ENCODE data around the gene SEC31B. TPM values are rescaled to one million over a fixed set of nuclear protein-coding genes. Genes with fewer than 3 reads are reported as not detected.

Gene SEC31B
- total RNA-seq, 4 donors from 2014 or later: 9.3 to 36.9 (median 12.7) TPM

DNA sequence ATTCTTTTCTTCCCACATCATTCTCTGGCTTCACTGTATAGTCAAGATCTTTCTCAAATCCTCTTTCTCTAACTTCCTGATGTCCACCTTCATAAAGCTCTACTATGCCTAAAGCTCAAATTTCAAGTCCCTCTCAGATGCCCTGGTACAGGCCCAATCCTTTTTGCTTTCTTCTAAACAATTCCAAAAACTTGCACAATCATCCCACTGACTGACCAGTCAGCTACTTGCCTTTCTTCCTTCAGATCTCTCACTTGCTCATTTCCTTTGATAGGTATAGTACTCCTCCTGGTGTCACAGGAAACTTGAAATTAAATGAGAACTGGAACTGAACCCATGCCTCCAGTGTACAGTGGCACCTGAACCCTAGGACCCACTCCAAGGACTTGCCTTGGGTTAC, 18.2 kb downstream of the SEC31B start:
- H3K4me3 ChIP-seq: no peak overlapping the region
- no peak for DNase-seq (ENCODE audit: low spot score in 2 of 2)

DNA sequence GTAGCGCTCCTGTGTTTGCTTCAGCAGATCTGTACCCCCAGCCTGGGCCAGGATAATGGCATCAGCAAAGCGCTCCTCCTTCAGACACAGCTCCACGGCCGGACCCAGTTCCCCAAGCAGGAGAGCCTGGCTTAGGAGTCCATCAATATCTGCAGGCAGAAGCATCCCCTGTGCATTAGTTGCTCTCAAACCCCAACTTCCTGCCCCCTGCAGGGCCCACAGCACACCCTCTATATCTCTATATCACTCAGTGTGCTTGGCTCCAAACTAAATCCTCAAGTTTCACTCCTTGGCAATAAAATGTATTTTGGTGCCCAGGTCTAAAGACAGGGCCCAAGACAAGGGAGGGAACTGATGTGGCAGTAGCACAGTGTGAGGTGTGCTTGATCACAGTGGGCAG, 21.6 kb downstream of the SEC31B start:
- peaks cover 88% of the 10 kb centered on the region for H3K36me3 ChIP-seq
- H3K4me3 ChIP-seq: no peak overlapping the region
- H3K27me3 ChIP-seq: no peaks in the 10 kb centered on the region
- H3K27ac ChIP-seq: no peak overlapping the region
- H3K4me1 ChIP-seq: no peaks in the 10 kb centered on the region
- 95% methylated on average over 4 of the region's 4 CpGs for WGBS
- DNase-seq (ENCODE audit: low spot score in 2 of 2): no peak
- TF ChIP-seq EP300 (IDR thresholded peaks at IDR 0.05) (no peak), POLR2A (IDR thresholded peaks at IDR 0.05) (no peak), POLR2AphosphoS5 (IDR thresholded peaks at IDR 0.05) (no peak)
- TF ChIP-seq, protein P1, sequence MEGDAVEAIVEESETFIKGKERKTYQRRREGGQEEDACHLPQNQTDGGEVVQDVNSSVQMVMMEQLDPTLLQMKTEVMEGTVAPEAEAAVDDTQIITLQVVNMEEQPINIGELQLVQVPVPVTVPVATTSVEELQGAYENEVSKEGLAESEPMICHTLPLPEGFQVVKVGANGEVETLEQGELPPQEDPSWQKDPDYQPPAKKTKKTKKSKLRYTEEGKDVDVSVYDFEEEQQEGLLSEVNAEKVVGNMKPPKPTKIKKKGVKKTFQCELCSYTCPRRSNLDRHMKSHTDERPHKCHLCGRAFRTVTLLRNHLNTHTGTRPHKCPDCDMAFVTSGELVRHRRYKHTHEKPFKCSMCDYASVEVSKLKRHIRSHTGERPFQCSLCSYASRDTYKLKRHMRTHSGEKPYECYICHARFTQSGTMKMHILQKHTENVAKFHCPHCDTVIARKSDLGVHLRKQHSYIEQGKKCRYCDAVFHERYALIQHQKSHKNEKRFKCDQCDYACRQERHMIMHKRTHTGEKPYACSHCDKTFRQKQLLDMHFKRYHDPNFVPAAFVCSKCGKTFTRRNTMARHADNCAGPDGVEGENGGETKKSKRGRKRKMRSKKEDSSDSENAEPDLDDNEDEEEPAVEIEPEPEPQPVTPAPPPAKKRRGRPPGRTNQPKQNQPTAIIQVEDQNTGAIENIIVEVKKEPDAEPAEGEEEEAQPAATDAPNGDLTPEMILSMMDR (IDR thresholded peaks at IDR 0.05): no peak
- H3K9me3 ChIP-seq: no peaks in the 10 kb centered on the region

More for the DNA sequence above, 18.2 kb downstream of the SEC31B start:
- Histone ChIP-seq H3K9me3 (no peaks in the 10 kb centered on the region), H3K27ac (no peak overlapping the region), H3K27me3 (no peaks in the 10 kb centered on the region), H3K36me3 (peaks cover 74% of the 10 kb centered on the region), H3K4me1 (no peaks in the 10 kb centered on the region)
- no peak for TF ChIP-seq POLR2A (IDR thresholded peaks at IDR 0.05)
- no peak for TF ChIP-seq EP300 (IDR thresholded peaks at IDR 0.05)
- no peak for TF ChIP-seq POLR2AphosphoS5 (IDR thresholded peaks at IDR 0.05)
- TF ChIP-seq, protein P1 (IDR thresholded peaks at IDR 0.05): no peak

- peaks cover 92% of the 10 kb centered on the region for H3K36me3 ChIP-seq
- no peak for DNase-seq (ENCODE audit: low spot score in 2 of 2)
- no peak overlapping the region for H3K4me3 ChIP-seq
- no peaks in the 10 kb centered on the region for H3K4me1 ChIP-seq
- 87% methylated on average over 2 of the region's 2 CpGs for WGBS
- no peaks in the 10 kb centered on the region for H3K9me3 ChIP-seq
- no peaks in the 10 kb centered on the region for H3K27me3 ChIP-seq
- TF ChIP-seq POLR2AphosphoS5 (IDR thresholded peaks at IDR 0.05) (no peak), EP300 (IDR thresholded peaks at IDR 0.05) (no peak), POLR2A (IDR thresholded peaks at IDR 0.05) (no peak)
- TF ChIP-seq, protein P1 (IDR thresholded peaks at IDR 0.05): no peak
- H3K27ac ChIP-seq: no peak overlapping the region
These were observed 23.1 kb downstream of the SEC31B start for GRCh38 chr10:100496567-100496966.

DNA sequence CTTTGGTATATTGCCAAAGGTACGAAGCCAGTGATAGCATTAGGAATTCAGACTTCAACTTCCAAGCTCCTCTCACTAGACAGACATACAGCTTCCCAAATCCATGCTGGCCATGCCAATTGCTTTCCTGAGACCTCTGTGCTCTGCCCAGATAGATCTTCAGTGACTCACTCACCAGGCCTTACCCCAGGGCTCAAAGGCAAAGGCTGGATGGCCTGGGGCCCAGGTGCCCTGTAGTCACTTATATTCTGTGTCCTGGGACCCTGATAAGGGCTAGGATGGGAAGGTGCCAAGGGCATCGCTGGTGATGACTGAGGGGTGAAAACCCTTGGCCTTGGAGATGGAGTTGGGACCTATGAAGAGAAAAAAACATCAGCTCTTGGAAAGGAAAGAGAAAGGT, 29.1 kb downstream of the SEC31B start:
- Histone ChIP-seq H3K4me3 (no peak overlapping the region), H3K27ac (no peak overlapping the region), H3K9me3 (no peaks in the 10 kb centered on the region), H3K36me3 (peaks cover 67% of the 10 kb centered on the region), H3K4me1 (no peaks in the 10 kb centered on the region), H3K27me3 (no peaks in the 10 kb centered on the region)
- WGBS: 96% methylated on average over 2 of the region's 2 CpGs
- TF ChIP-seq POLR2AphosphoS5 (IDR thresholded peaks at IDR 0.05): no peak
- TF ChIP-seq EP300 (IDR thresholded peaks at IDR 0.05): no peak
- TF ChIP-seq POLR2A (IDR thresholded peaks at IDR 0.05): no peak
- TF ChIP-seq, protein P1 (IDR thresholded peaks at IDR 0.05): no peak
- DNase-seq (ENCODE audit: low spot score in 2 of 2): no peak

DNA sequence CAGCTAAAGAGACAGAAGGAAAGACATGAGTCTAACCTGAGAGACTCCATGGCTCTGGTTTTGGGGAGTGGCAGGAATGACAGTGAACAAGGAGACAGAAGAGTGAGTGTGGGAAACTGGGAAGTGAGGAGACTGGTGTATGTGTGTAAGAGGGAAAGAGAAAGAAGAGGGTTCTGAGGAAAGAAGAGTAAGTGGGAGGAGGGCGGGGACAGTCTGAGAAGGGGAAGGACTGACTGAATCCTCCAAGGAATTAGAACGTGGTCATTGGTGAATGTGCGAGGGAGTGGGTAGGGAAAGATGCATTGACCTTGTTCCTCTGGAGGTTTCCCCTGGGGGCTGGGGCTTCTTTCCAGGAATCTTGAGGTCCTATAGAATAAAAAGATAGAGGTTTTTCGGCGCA, 30.3 kb downstream of the SEC31B start:
- Histone ChIP-seq H3K4me1 (no peaks in the 10 kb centered on the region), H3K36me3 (peaks cover 59% of the 10 kb centered on the region), H3K27me3 (no peaks in the 10 kb centered on the region), H3K27ac (no peak overlapping the region), H3K9me3 (no peaks in the 10 kb centered on the region), H3K4me3 (no peak overlapping the region)
- 86% methylated on average over 5 of the region's 5 CpGs for WGBS
- no peak for DNase-seq (ENCODE audit: low spot score in 2 of 2)
- no peak for TF ChIP-seq POLR2A (IDR thresholded peaks at IDR 0.05)
- TF ChIP-seq, protein P1 (IDR thresholded peaks at IDR 0.05): no peak
- TF ChIP-seq POLR2AphosphoS5 (IDR thresholded peaks at IDR 0.05): no peak
- TF ChIP-seq EP300 (IDR thresholded peaks at IDR 0.05): no peak

Data from suprapubic skin (tissue), 4 donors.